ENCODE measurements around the gene COL7A1. TPM values are rescaled to one million over a fixed set of nuclear protein-coding genes. Genes with fewer than 3 reads are reported as not detected.

The COL7A1 gene
- total and polyA plus RNA-seq, 2 of the 8 experiments (the other 6 are each of a cell fraction or from before 2014, with no cell fraction given) = 10.7 to 13.9 TPM

DNA sequence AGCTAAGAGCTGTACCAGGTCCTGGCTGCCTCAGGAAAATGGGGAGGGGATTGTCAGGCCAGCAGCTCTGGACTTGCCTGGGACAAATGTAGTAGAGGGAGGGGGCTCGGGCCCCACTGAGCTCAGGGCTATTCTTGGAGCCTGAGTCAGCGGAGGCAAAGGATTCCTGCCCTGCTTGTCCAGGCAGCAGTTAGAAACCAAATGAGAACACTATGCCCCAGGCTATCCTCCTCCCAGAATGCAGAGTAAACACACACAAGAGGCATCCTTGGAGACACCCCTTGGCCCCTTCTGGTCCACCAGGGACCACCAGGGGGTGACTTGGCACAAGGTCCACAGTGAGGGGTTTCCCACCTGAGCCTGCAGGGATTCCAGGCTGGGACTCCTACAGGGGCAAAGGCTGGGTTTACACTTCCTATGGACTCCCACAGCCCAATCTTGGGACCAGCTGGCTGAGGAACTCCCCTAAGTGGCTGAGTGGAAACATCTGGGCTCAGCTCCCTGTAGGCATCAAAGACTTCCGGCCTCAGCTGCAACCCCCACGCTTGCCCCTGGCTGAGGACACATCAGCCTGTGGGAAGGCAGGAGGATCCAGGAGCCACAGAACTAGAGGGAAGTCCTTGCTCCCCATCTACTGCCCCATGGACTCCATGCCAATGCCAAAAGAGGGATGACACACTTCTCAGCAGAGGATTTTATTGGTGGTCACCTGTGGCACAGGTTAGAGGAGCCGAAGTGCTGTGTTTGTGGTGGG, 3.4 kb upstream of the COL7A1 start (continued):
- TF ChIP-seq HDAC2 (IDR thresholded peaks at IDR 0.05; ENCODE audit: borderline replicate concordance in 1 of 2, low read depth in 2 of 2, low read length in 2 of 2) = no peak
- TF ChIP-seq TEAD4 (IDR thresholded peaks at IDR 0.05; ENCODE audit: low read depth, low read length) = no peak

Measured in H1 (cell line).